ENCODE data around the gene PLA2G4B.

Gene PLA2G4B

GRCh38 chr15:41873711-41874110 is 35.1 kb downstream of the PLA2G4B start:
- Histone ChIP-seq H3K9ac (ENCODE audit: low read length) (no peak overlapping the region), H3K9me3 (ENCODE audit: insufficient read depth, low read length) (no peaks in the 10 kb centered on the region), H2AFZ (ENCODE audit: low read depth, low read length) (no peak overlapping the region), H3K4me2 (ENCODE audit: low read length) (no peak overlapping the region), H3K27ac (ENCODE audit: low read length) (no peak overlapping the region), H4K20me1 (ENCODE audit: insufficient read depth, low read length) (no peaks in the 10 kb centered on the region), H3K4me1 (ENCODE audit: low read length) (no peaks in the 10 kb centered on the region), H3K79me2 (ENCODE audit: low read length) (no peaks in the 10 kb centered on the region), H3K4me3 (ENCODE audit: low read length) (no peak overlapping the region), H3K36me3 (replicated peaks; ENCODE audit: low read depth, low read length) (no peaks in the 10 kb centered on the region), H3K27me3 (ENCODE audit: low read depth, low read length) (peaks cover 10% of the 10 kb centered on the region; the same call in 1 of the 2 replicates)
- TF ChIP-seq EZH2phosphoT487 (IDR thresholded peaks at IDR 0.05; ENCODE audit: low read depth) (no peak), CTCF (IDR thresholded peaks at IDR 0.05; ENCODE audit: low read depth, low read length) (no peak)

GRCh38 chr15:41874736-41875135 is 36.1 kb downstream of the PLA2G4B start:
- Histone ChIP-seq H3K36me3 (replicated peaks; ENCODE audit: low read depth, low read length) (no peaks in the 10 kb centered on the region), H2AFZ (ENCODE audit: low read depth, low read length) (no peak overlapping the region), H3K4me2 (ENCODE audit: low read length) (no peak overlapping the region), H3K9ac (ENCODE audit: low read length) (no peak overlapping the region), H3K27me3 (ENCODE audit: low read depth, low read length) (peaks cover 10% of the 10 kb centered on the region; the same call in 1 of the 2 replicates), H3K79me2 (ENCODE audit: low read length) (no peaks in the 10 kb centered on the region), H3K9me3 (ENCODE audit: insufficient read depth, low read length) (no peaks in the 10 kb centered on the region), H3K4me1 (ENCODE audit: low read length) (no peaks in the 10 kb centered on the region), H4K20me1 (ENCODE audit: insufficient read depth, low read length) (no peaks in the 10 kb centered on the region), H3K4me3 (ENCODE audit: low read length) (no peak overlapping the region), H3K27ac (ENCODE audit: low read length) (no peak overlapping the region)
- TF ChIP-seq EZH2phosphoT487 (IDR thresholded peaks at IDR 0.05; ENCODE audit: low read depth) (no peak), CTCF (IDR thresholded peaks at IDR 0.05; ENCODE audit: low read depth, low read length) (no peak)

GRCh38 chr15:41876007-41876406 is 37.4 kb downstream of the PLA2G4B start:
- H4K20me1 ChIP-seq (ENCODE audit: insufficient read depth, low read length) = no peaks in the 10 kb centered on the region
- H3K9me3 ChIP-seq (ENCODE audit: insufficient read depth, low read length) = no peaks in the 10 kb centered on the region
- H3K9ac ChIP-seq (ENCODE audit: low read length) = no peak overlapping the region
- H3K79me2 ChIP-seq (ENCODE audit: low read length) = no peaks in the 10 kb centered on the region
- peaks cover 10% of the 10 kb centered on the region; the same call in 1 of the 2 replicates for H3K27me3 ChIP-seq (ENCODE audit: low read depth, low read length)
- H3K4me2 ChIP-seq (ENCODE audit: low read length) = no peak overlapping the region
- no peak overlapping the region for H3K27ac ChIP-seq (ENCODE audit: low read length)
- H3K36me3 ChIP-seq (replicated peaks; ENCODE audit: low read depth, low read length) = no peaks in the 10 kb centered on the region
- H2AFZ ChIP-seq (ENCODE audit: low read depth, low read length) = no peak overlapping the region
- no peak overlapping the region for H3K4me3 ChIP-seq (ENCODE audit: low read length)
- no peak for TF ChIP-seq EZH2phosphoT487 (IDR thresholded peaks at IDR 0.05; ENCODE audit: low read depth)
- no peak for TF ChIP-seq CTCF (IDR thresholded peaks at IDR 0.05; ENCODE audit: low read depth, low read length)
- H3K4me1 ChIP-seq (ENCODE audit: low read length) = no peaks in the 10 kb centered on the region

GRCh38 chr15:41876689-41877088 is 38.0 kb downstream of the PLA2G4B start:
- Histone ChIP-seq H3K36me3 (replicated peaks; ENCODE audit: low read depth, low read length) (no peaks in the 10 kb centered on the region), H3K4me3 (ENCODE audit: low read length) (no peak overlapping the region), H3K27ac (ENCODE audit: low read length) (no peak overlapping the region), H3K4me1 (ENCODE audit: low read length) (no peaks in the 10 kb centered on the region), H2AFZ (ENCODE audit: low read depth, low read length) (no peak overlapping the region), H3K4me2 (ENCODE audit: low read length) (no peak overlapping the region), H3K9me3 (ENCODE audit: insufficient read depth, low read length) (no peaks in the 10 kb centered on the region), H3K9ac (ENCODE audit: low read length) (no peak overlapping the region), H4K20me1 (ENCODE audit: insufficient read depth, low read length) (no peaks in the 10 kb centered on the region), H3K27me3 (ENCODE audit: low read depth, low read length) (peaks cover 10% of the 10 kb centered on the region; the same call in 1 of the 2 replicates), H3K79me2 (ENCODE audit: low read length) (no peaks in the 10 kb centered on the region)
- no peak for TF ChIP-seq EZH2phosphoT487 (IDR thresholded peaks at IDR 0.05; ENCODE audit: low read depth)
- no peak for TF ChIP-seq CTCF (IDR thresholded peaks at IDR 0.05; ENCODE audit: low read depth, low read length)
